Hindlimb muscle (tissue), 1 donor: ENCODE data around the gene EPO. TPM values are rescaled to one million over a fixed set of nuclear protein-coding genes. Genes with fewer than 3 reads are reported as not detected.
A peak's percentile ranks its signal among the peaks of the same experiment; 100 is the strongest.
"Not testable (repeated sequence)": the region's sequence is repeated elsewhere in the genome, so short reads cannot be mapped to it uniquely, and the experiment has no call there.

Experiments used
- DNase-seq: peaks from one replicate; pipeline ENCODE4 v3.0.0-alpha.2; 2013
- polyA plus RNA-seq: library from polyadenylated mRNA; unstranded; fragments of 120-200 nt; gene quantifications from one replicate; pipeline ENCODE4 v1.2.1, GENCODE V29; 2013; ENCODE audit not compliant: insufficient read length

EPO gene
- polyA plus RNA-seq, 1 donor: not detected

- no peak for DNase-seq
Measured at GRCh38 chr7:100739934-100740333, 19.7 kb downstream of the EPO start.

GRCh38 chr7:100744605-100745004 lies 24.3 kb downstream of the EPO start:
- no peak for DNase-seq

GRCh38 chr7:100745184-100745583 lies 24.9 kb downstream of the EPO start:
- DNase-seq: peak; percentile 37

- no peak for DNase-seq
Measured at GRCh38 chr7:100752994-100753393, 32.7 kb downstream of the EPO start.

- DNase-seq: no peak
Measured at GRCh38 chr7:100753750-100754149, 33.5 kb downstream of the EPO start.

- no peak for DNase-seq
Measured at GRCh38 chr7:100759357-100760171, 39.3 kb downstream of the EPO start.

GRCh38 chr7:100762841-100763240 lies 42.6 kb downstream of the EPO start:
- DNase-seq: not testable (repeated sequence)

GRCh38 chr7:100763556-100764140 lies 43.4 kb downstream of the EPO start:
- DNase-seq: no peak

- DNase-seq: no peak
Measured at GRCh38 chr7:100764841-100765240, 44.6 kb downstream of the EPO start.

- no peak for DNase-seq
Measured at GRCh38 chr7:100765250-100765649, 45.0 kb downstream of the EPO start.

- DNase-seq: no peak
Measured at GRCh38 chr7:100768784-100769183, 48.5 kb downstream of the EPO start.

Other genes starting within 250 kb of the EPO start
- gene TSC22D4, start 241.3 kb upstream of the EPO start, polyA plus RNA-seq: 61.5 TPM
- 2.2 TPM for gene NYAP1, start 236.5 kb upstream of the EPO start, polyA plus RNA-seq
- 15.6 TPM for gene AGFG2, start 181.3 kb upstream of the EPO start, polyA plus RNA-seq
- gene SAP25, start 146.6 kb upstream of the EPO start, polyA plus RNA-seq: 3.5 TPM
- gene LRCH4, start 134.3 kb upstream of the EPO start, polyA plus RNA-seq: 31.9 TPM
- 2.3 TPM for gene FBXO24, start 134.1 kb upstream of the EPO start, polyA plus RNA-seq
- 255 TPM for gene PCOLCE, start 118.1 kb upstream of the EPO start, polyA plus RNA-seq
- gene MOSPD3, start 107.9 kb upstream of the EPO start, polyA plus RNA-seq: 17.9 TPM
- 1.3 TPM for gene TFR2, start 78.9 kb upstream of the EPO start, polyA plus RNA-seq
- not detected for gene ACTL6B, start 64.0 kb upstream of the EPO start, polyA plus RNA-seq
- gene GNB2, start 46.7 kb upstream of the EPO start, polyA plus RNA-seq: 159 TPM
- 39.7 TPM for gene GIGYF1, start 26.2 kb upstream of the EPO start, polyA plus RNA-seq
- 21.4 TPM for gene POP7, start 14.3 kb upstream of the EPO start, polyA plus RNA-seq
- gene ZAN, start 13.1 kb downstream of the EPO start, polyA plus RNA-seq: not detected
- 47.2 TPM for gene EPHB4, start 107.1 kb downstream of the EPO start, polyA plus RNA-seq
- 23.5 TPM for gene SLC12A9, start 132.2 kb downstream of the EPO start, polyA plus RNA-seq
- gene TRIP6, start 146.9 kb downstream of the EPO start, polyA plus RNA-seq: 41.1 TPM
- gene SRRT, start 154.6 kb downstream of the EPO start, polyA plus RNA-seq: 94.3 TPM
- 2.8 TPM for gene UFSP1, start 169.2 kb downstream of the EPO start, polyA plus RNA-seq
- 82.8 TPM for gene ACHE, start 175.4 kb downstream of the EPO start, polyA plus RNA-seq
- gene MUC3A, start 229.1 kb downstream of the EPO start, polyA plus RNA-seq: 0.10 TPM
- gene MUC12, start 249.1 kb downstream of the EPO start, polyA plus RNA-seq: 0.27 TPM